K562 (cell line): ENCODE data around the gene COG3. TPM values are rescaled to one million over a fixed set of nuclear protein-coding genes. Genes with fewer than 3 reads are reported as not detected.

Experiments used
- ATF1 ChIP-seq, 2 experiments: fragments of 450-650 bp in 1 of 2; IDR thresholded peaks; 2 replicates each; pipeline ENCODE4 v1.6.1; 2016; ENCODE audit warnings: missing compliant biosample characterization in 1 of 2, missing genetic modification characterization in 1 of 2
- HDAC1 ChIP-seq, 2 experiments: fragments of 450-650 bp; IDR thresholded peaks; 2 replicates each; pipeline ENCODE4 v1.6.1; 2016 to 2017; ENCODE audit warnings: inconsistent platforms in 1 of 2, mild to moderate bottlenecking in 1 of 2, moderate library complexity in 1 of 2
- RBFOX2 ChIP-seq: fragments of 200-400 bp; formaldehyde crosslinking; IDR thresholded peaks from 2 replicates; pipeline ENCODE4 v1.6.1; 2017; ENCODE audit warnings: low read depth, mild to moderate bottlenecking, low read length, moderate library complexity
- RBM15 ChIP-seq: fragments of 200-400 bp; formaldehyde crosslinking; IDR thresholded peaks from 2 replicates; pipeline ENCODE4 v1.6.1; 2018; ENCODE audit warnings: mild to moderate bottlenecking, low read length, moderate library complexity; ENCODE audit not compliant: insufficient read depth
- RBM39 ChIP-seq: fragments of 200-400 bp; formaldehyde crosslinking; optimal IDR thresholded peaks from 2 replicates; pipeline ENCODE3; 2018; ENCODE audit warnings: low read depth, low read length
- TBL1XR1 ChIP-seq, 2 experiments: IDR thresholded peaks; 2 replicates each; pipeline ENCODE4 v1.6.1; 2012; ENCODE audit warnings: improper control_type of control experiment in 2 of 2, low read length in 2 of 2, mild to moderate bottlenecking in 1 of 2
- polyA plus RNA-seq, 8 experiments: library from polyadenylated mRNA; depleted of rRNA in 4 of 8; stranded (reverse) in 5 of 8; unstranded in 3 of 8; fragments of >200 nt; fragmentation: Nextera tagmentation in 2 of 8; fragmentation: Illumina TruSeq in 1 of 8; extraction: Ambion mirVana in 2 of 8; extraction: Trizol in 1 of 8; gene quantifications; 2 replicates each; pipeline versions ENCODE4 v1.2.1 to v1.2.3, GENCODE V29; 2011 to 2014; ENCODE audit warnings: inconsistent platforms in 1 of 8, missing spikeins in 1 of 8
- total RNA-seq, 7 experiments: library from RNA; depleted of rRNA in 6 of 7; stranded (reverse); fragments of >200 nt in 6 of 7; fragmentation: Illumina TruSeq in 2 of 7; extraction: Trizol in 2 of 7; gene quantifications; 2 replicates each; pipeline versions ENCODE4 v1.2.1 to v1.2.3, GENCODE V29; 2011 to 2021; ENCODE audit warnings: low replicate concordance in 1 of 7
- TF ChIP-seq, protein P1 (sequence below): fragments of 450-650 bp; IDR thresholded peaks from 2 replicates; pipeline ENCODE4 v1.6.1; 2016; ENCODE audit warnings: mild to moderate bottlenecking, moderate library complexity
- TF ChIP-seq, protein P2 (sequence below), 2 experiments: fragments of 450-650 bp; IDR thresholded peaks; 2 replicates each; pipeline ENCODE4 v1.6.1; 2018; ENCODE audit warnings: mild to moderate bottlenecking in 2 of 2, low read depth in 1 of 2; ENCODE audit not compliant: partially characterized antibody in 2 of 2
- TF ChIP-seq, protein P3 (sequence below), 2 experiments: fragments of 450-650 bp in 1 of 2; sonication (generic) in 1 of 2; formaldehyde crosslinking in 1 of 2; IDR thresholded peaks in 1 of 2; conservative IDR thresholded peaks in 1 of 2; 2 replicates each; pipeline versions ENCODE4 v1.6.1 to v1.8.1; 2016 to 2023; ENCODE audit warnings: mild to moderate bottlenecking in 2 of 2, moderate library complexity in 2 of 2, inconsistent platforms in 1 of 2, missing genetic modification reagents in 1 of 2

Gene COG3
- total and polyA plus RNA-seq, 9 of the 15 experiments (the other 6 are each of a cell fraction or from before 2014, with no cell fraction given) = 3.9 to 22.9 (median 14.5) TPM

DNA sequence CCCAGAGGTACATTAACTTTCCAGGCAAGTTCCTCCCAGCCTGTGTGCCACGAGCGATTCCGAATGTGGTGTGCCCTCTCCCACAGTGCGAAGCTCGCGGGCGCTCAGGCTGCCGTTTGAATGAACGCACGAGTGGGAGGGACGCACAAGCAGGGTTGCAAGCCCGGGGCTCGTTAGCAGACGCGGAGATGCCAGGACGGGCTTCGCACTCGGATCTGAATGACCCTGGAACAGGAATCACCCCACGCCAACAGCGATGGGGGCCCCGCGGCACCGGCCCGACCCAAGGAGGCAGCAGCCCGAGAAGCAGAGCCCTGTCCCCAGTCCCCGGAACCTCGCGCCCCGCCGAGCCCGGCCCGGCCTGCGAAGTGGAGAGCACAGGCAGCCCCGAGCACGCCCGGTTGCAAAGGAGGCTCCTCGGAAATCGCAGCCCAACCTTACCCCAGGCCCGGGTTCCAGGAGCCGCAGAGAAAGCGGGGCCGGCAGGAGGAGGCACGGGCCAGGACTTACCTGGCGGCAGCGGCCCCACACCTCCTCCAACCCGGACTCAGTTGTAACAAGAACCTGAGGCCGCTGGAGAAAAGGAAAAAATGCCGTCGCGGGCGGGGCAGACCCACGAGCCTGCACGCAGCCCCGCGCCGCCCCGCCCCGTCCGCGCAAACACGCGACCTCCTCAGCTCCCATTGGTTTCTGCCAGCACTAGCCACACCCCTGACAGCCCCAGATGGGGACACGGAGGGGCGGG, 46.8 kb upstream of the COG3 start, which contains the start of gene SLC25A30 (continued):
- TF ChIP-seq, protein P1, sequence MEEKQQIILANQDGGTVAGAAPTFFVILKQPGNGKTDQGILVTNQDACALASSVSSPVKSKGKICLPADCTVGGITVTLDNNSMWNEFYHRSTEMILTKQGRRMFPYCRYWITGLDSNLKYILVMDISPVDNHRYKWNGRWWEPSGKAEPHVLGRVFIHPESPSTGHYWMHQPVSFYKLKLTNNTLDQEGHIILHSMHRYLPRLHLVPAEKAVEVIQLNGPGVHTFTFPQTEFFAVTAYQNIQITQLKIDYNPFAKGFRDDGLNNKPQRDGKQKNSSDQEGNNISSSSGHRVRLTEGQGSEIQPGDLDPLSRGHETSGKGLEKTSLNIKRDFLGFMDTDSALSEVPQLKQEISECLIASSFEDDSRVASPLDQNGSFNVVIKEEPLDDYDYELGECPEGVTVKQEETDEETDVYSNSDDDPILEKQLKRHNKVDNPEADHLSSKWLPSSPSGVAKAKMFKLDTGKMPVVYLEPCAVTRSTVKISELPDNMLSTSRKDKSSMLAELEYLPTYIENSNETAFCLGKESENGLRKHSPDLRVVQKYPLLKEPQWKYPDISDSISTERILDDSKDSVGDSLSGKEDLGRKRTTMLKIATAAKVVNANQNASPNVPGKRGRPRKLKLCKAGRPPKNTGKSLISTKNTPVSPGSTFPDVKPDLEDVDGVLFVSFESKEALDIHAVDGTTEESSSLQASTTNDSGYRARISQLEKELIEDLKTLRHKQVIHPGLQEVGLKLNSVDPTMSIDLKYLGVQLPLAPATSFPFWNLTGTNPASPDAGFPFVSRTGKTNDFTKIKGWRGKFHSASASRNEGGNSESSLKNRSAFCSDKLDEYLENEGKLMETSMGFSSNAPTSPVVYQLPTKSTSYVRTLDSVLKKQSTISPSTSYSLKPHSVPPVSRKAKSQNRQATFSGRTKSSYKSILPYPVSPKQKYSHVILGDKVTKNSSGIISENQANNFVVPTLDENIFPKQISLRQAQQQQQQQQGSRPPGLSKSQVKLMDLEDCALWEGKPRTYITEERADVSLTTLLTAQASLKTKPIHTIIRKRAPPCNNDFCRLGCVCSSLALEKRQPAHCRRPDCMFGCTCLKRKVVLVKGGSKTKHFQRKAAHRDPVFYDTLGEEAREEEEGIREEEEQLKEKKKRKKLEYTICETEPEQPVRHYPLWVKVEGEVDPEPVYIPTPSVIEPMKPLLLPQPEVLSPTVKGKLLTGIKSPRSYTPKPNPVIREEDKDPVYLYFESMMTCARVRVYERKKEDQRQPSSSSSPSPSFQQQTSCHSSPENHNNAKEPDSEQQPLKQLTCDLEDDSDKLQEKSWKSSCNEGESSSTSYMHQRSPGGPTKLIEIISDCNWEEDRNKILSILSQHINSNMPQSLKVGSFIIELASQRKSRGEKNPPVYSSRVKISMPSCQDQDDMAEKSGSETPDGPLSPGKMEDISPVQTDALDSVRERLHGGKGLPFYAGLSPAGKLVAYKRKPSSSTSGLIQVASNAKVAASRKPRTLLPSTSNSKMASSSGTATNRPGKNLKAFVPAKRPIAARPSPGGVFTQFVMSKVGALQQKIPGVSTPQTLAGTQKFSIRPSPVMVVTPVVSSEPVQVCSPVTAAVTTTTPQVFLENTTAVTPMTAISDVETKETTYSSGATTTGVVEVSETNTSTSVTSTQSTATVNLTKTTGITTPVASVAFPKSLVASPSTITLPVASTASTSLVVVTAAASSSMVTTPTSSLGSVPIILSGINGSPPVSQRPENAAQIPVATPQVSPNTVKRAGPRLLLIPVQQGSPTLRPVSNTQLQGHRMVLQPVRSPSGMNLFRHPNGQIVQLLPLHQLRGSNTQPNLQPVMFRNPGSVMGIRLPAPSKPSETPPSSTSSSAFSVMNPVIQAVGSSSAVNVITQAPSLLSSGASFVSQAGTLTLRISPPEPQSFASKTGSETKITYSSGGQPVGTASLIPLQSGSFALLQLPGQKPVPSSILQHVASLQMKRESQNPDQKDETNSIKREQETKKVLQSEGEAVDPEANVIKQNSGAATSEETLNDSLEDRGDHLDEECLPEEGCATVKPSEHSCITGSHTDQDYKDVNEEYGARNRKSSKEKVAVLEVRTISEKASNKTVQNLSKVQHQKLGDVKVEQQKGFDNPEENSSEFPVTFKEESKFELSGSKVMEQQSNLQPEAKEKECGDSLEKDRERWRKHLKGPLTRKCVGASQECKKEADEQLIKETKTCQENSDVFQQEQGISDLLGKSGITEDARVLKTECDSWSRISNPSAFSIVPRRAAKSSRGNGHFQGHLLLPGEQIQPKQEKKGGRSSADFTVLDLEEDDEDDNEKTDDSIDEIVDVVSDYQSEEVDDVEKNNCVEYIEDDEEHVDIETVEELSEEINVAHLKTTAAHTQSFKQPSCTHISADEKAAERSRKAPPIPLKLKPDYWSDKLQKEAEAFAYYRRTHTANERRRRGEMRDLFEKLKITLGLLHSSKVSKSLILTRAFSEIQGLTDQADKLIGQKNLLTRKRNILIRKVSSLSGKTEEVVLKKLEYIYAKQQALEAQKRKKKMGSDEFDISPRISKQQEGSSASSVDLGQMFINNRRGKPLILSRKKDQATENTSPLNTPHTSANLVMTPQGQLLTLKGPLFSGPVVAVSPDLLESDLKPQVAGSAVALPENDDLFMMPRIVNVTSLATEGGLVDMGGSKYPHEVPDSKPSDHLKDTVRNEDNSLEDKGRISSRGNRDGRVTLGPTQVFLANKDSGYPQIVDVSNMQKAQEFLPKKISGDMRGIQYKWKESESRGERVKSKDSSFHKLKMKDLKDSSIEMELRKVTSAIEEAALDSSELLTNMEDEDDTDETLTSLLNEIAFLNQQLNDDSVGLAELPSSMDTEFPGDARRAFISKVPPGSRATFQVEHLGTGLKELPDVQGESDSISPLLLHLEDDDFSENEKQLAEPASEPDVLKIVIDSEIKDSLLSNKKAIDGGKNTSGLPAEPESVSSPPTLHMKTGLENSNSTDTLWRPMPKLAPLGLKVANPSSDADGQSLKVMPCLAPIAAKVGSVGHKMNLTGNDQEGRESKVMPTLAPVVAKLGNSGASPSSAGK = peak; percentile 81
- TF ChIP-seq ATF1 (CRISPR knock-in tag; IDR thresholded peaks at IDR 0.05) (no peak), ATF1 (tag; IDR thresholded peaks at IDR 0.05) (peak; percentile 52; the same call in 1 of the 2 replicates), RBM15 (no peak), RBFOX2 (peak; percentile 76), HDAC1 (IDR thresholded peaks at IDR 0.05) (peak in 1 of 2 experiments; percentile 8; a peak in 1 of 4 replicates), TBL1XR1 (IDR thresholded peaks at IDR 0.05; ENCODE audit: low read length in 2 of 2) (no peak), RBM39 (no peak)
- TF ChIP-seq, protein P2, sequence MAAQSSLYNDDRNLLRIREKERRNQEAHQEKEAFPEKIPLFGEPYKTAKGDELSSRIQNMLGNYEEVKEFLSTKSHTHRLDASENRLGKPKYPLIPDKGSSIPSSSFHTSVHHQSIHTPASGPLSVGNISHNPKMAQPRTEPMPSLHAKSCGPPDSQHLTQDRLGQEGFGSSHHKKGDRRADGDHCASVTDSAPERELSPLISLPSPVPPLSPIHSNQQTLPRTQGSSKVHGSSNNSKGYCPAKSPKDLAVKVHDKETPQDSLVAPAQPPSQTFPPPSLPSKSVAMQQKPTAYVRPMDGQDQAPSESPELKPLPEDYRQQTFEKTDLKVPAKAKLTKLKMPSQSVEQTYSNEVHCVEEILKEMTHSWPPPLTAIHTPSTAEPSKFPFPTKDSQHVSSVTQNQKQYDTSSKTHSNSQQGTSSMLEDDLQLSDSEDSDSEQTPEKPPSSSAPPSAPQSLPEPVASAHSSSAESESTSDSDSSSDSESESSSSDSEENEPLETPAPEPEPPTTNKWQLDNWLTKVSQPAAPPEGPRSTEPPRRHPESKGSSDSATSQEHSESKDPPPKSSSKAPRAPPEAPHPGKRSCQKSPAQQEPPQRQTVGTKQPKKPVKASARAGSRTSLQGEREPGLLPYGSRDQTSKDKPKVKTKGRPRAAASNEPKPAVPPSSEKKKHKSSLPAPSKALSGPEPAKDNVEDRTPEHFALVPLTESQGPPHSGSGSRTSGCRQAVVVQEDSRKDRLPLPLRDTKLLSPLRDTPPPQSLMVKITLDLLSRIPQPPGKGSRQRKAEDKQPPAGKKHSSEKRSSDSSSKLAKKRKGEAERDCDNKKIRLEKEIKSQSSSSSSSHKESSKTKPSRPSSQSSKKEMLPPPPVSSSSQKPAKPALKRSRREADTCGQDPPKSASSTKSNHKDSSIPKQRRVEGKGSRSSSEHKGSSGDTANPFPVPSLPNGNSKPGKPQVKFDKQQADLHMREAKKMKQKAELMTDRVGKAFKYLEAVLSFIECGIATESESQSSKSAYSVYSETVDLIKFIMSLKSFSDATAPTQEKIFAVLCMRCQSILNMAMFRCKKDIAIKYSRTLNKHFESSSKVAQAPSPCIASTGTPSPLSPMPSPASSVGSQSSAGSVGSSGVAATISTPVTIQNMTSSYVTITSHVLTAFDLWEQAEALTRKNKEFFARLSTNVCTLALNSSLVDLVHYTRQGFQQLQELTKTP (IDR thresholded peaks at IDR 0.05; ENCODE audit: low read depth in 1 of 2, partially characterized antibody in 2 of 2) = no peak
- TF ChIP-seq, protein P3, sequence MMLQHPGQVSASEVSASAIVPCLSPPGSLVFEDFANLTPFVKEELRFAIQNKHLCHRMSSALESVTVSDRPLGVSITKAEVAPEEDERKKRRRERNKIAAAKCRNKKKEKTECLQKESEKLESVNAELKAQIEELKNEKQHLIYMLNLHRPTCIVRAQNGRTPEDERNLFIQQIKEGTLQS (IDR thresholded peaks at IDR 0.05) = no peak
- TF ChIP-seq, protein P3 (CRISPR knock-in tag; conservative IDR thresholded peaks at IDR 0.05) = no peak
